HepG2 (cell line): Measurements from ENCODE around the gene NXN. TPM values are rescaled to one million over a fixed set of nuclear protein-coding genes. Genes with fewer than 3 reads are reported as not detected.

ENCODE experiments used
- CBX1 ChIP-seq: IDR thresholded peaks from one replicate; pipeline ENCODE4 v1.6.1; 2016; ENCODE audit warnings: antibody characterized with exemption, low read depth
- CREB1 ChIP-seq, 2 experiments: fragments of 450-650 bp in 1 of 2; IDR thresholded peaks; 2 replicates each; pipeline ENCODE4 v1.6.1; 2016 to 2017; ENCODE audit warnings: control low read depth in 1 of 2, mild to moderate bottlenecking in 1 of 2, missing compliant biosample characterization in 1 of 2, missing genetic modification characterization in 1 of 2
- EP300 ChIP-seq, 3 experiments: sonication (generic) in 1 of 3; formaldehyde crosslinking in 1 of 3; IDR thresholded peaks; 2 replicates each; pipeline versions ENCODE4 v1.5.1 to v1.6.1; 2011 to 2020; ENCODE audit warnings: low read depth in 2 of 3, low read length in 2 of 3, borderline replicate concordance in 1 of 3, improper control_type of control experiment in 1 of 3, mild to moderate bottlenecking in 1 of 3, missing genetic modification reagents in 1 of 3, moderate library complexity in 1 of 3
- JARID2 ChIP-seq: sonication (generic); formaldehyde crosslinking; IDR thresholded peaks from 2 replicates; pipeline ENCODE4 v1.8.1; 2023; ENCODE audit warnings: missing genetic modification reagents, inconsistent platforms; ENCODE audit not compliant: insufficient replicate concordance
- MATR3 ChIP-seq: sonication (generic); formaldehyde crosslinking; IDR thresholded peaks from 2 replicates; pipeline ENCODE4 v1.4.0; 2020; ENCODE audit warnings: missing genetic modification reagents
- MED13 ChIP-seq: sonication (generic); formaldehyde crosslinking; IDR thresholded peaks from 2 replicates; pipeline ENCODE4 v1.5.0; 2020; ENCODE audit warnings: missing genetic modification reagents
- MEIS1 ChIP-seq: sonication (generic); formaldehyde crosslinking; IDR thresholded peaks from 2 replicates; pipeline ENCODE4 v1.9.0; 2021; ENCODE audit warnings: mild to moderate bottlenecking, missing genetic modification reagents, moderate library complexity, borderline replicate concordance
- NCOA2 ChIP-seq: sonication (generic); formaldehyde crosslinking; IDR thresholded peaks from 2 replicates; pipeline ENCODE4 v1.8.0; 2022; ENCODE audit warnings: inconsistent platforms
- ZBTB14 ChIP-seq: sonication (generic); formaldehyde crosslinking; IDR thresholded peaks from 2 replicates; pipeline ENCODE4 v1.4.0; 2020; ENCODE audit warnings: missing genetic modification reagents
- ZBTB40 ChIP-seq, 2 experiments: fragments of 450-650 bp in 1 of 2; sonication (generic) in 1 of 2; formaldehyde crosslinking in 1 of 2; IDR thresholded peaks; 2 replicates each; pipeline versions ENCODE4 v1.6.1 to v1.8.0; 2016 to 2022; ENCODE audit warnings: antibody characterized with exemption in 1 of 2, mild to moderate bottlenecking in 1 of 2, missing genetic modification reagents in 1 of 2
- ZFX ChIP-seq: sonication (generic); formaldehyde crosslinking; IDR thresholded peaks from 2 replicates; pipeline ENCODE4 v1.4.0; 2020; ENCODE audit warnings: mild to moderate bottlenecking, low read depth, missing genetic modification reagents, moderate library complexity
- ZNF143 ChIP-seq: sonication (generic); formaldehyde crosslinking; IDR thresholded peaks from 2 replicates; pipeline ENCODE4 v1.4.0; 2020; ENCODE audit warnings: missing genetic modification reagents
- ZNF251 ChIP-seq: sonication (generic); formaldehyde crosslinking; IDR thresholded peaks from 2 replicates; pipeline ENCODE4 v1.9.0; 2021; ENCODE audit warnings: mild to moderate bottlenecking, missing genetic modification reagents
- ZNF629 ChIP-seq: sonication (generic); formaldehyde crosslinking; conservative IDR thresholded peaks from 2 replicates; pipeline ENCODE4 v1.5.0; 2020; ENCODE audit warnings: missing genetic modification reagents
- ZNF639 ChIP-seq: conservative IDR thresholded peaks from 2 replicates; pipeline ENCODE4 v1.6.1; 2018; ENCODE audit warnings: missing genetic modification reagents
- ZNF670 ChIP-seq: sonication (generic); formaldehyde crosslinking; IDR thresholded peaks from 2 replicates; pipeline ENCODE4 v1.8.0; 2022; ENCODE audit warnings: mild to moderate bottlenecking, missing genetic modification reagents, borderline replicate concordance
- ZNF792 ChIP-seq: IDR thresholded peaks from 2 replicates; pipeline ENCODE4 v1.6.1; 2016
- polyA plus RNA-seq, 8 experiments: library from polyadenylated mRNA; depleted of rRNA in 3 of 8; stranded (reverse) in 7 of 8; unstranded in 1 of 8; fragments of >200 nt; fragmentation: Illumina TruSeq in 4 of 8; extraction: Trizol in 4 of 8; gene quantifications; 2 replicates each; pipeline versions ENCODE4 v1.2.1 to v1.2.3, GENCODE V29; 2011 to 2016; ENCODE audit warnings: low read depth in 4 of 8, missing spikeins in 1 of 8, mixed read lengths in 1 of 8; ENCODE audit not compliant: insufficient read depth in 1 of 8
- total RNA-seq, 5 experiments: library from RNA; depleted of rRNA; stranded (reverse); fragments of >200 nt; fragmentation: Illumina TruSeq; extraction: Trizol; gene quantifications; 2 replicates each; pipeline ENCODE4 v1.2.3, GENCODE V29; 2016; ENCODE audit warnings: low read depth in 1 of 5

Gene NXN
- total and polyA plus RNA-seq, 2 of the 13 experiments (the other 11 are each of a cell fraction or from before 2014, with no cell fraction given), result 22.2 to 24.3 TPM

GRCh38 chr17:980406-981291 is 1.1 kb upstream of the NXN start (continued):
- no peak for TF ChIP-seq ZBTB40 (IDR thresholded peaks at IDR 0.05)
- no peak for TF ChIP-seq ZBTB40 (CRISPR knock-in tag; IDR thresholded peaks at IDR 0.05)
- no peak; the same call in 1 of the 2 replicates for TF ChIP-seq ZNF792
- no peak for TF ChIP-seq JARID2 (CRISPR knock-in tag)
- no peak for TF ChIP-seq CBX1
- no peak for TF ChIP-seq ZNF251 (CRISPR knock-in tag)
- no peak for TF ChIP-seq ZNF670
- no peak for TF ChIP-seq ZNF143 (CRISPR knock-in tag)
- no peak for TF ChIP-seq ZBTB14 (CRISPR knock-in tag)
- TF ChIP-seq EP300 (IDR thresholded peaks at IDR 0.05; ENCODE audit: low read depth in 2 of 2, low read length in 2 of 2), result no peak
- no peak for TF ChIP-seq EP300 (CRISPR knock-in tag; IDR thresholded peaks at IDR 0.05; ENCODE audit: borderline replicate concordance)
- no peak; the same call in 1 of the 2 replicates for TF ChIP-seq MEIS1 (CRISPR knock-in tag)
- TF ChIP-seq CREB1 (IDR thresholded peaks at IDR 0.05), result no peak
- 0 out of 2 replicates have a peak, but pooled peaks have one; percentile 12 for TF ChIP-seq CREB1 (CRISPR knock-in tag; IDR thresholded peaks at IDR 0.05)
- no peak for TF ChIP-seq MATR3 (CRISPR knock-in tag)
- no peak for TF ChIP-seq NCOA2 (CRISPR knock-in tag)
- no peak for TF ChIP-seq ZNF639
- TF ChIP-seq ZFX (CRISPR knock-in tag), result 0 out of 2 replicates have a peak, but pooled peaks have one; percentile 10
- TF ChIP-seq ZNF629, result no peak
- no peak for TF ChIP-seq MED13 (CRISPR knock-in tag)
